H54 (cell line): Measurements from ENCODE around the gene SKAP1.
A peak's percentile ranks its signal among the peaks of the same experiment; 100 is the strongest.

Source experiments
- DNase-seq: peaks from one replicate; pipeline ENCODE4 v3.0.0; 2011; ENCODE audit warnings: low spot score, mixed read lengths; ENCODE audit not compliant: insufficient read length
- FAIRE-seq: peaks from 3 replicates; lab custom pipeline; 2011; peaks lifted over from hg19 to GRCh38; lab: Jason Lieb, UNC
- POLR2A ChIP-seq: IDR thresholded peaks from 2 replicates; pipeline ENCODE4 v1.6.1; 2011; ENCODE audit warnings: low read depth, mild to moderate bottlenecking, low read length

SKAP1 gene

DNA sequence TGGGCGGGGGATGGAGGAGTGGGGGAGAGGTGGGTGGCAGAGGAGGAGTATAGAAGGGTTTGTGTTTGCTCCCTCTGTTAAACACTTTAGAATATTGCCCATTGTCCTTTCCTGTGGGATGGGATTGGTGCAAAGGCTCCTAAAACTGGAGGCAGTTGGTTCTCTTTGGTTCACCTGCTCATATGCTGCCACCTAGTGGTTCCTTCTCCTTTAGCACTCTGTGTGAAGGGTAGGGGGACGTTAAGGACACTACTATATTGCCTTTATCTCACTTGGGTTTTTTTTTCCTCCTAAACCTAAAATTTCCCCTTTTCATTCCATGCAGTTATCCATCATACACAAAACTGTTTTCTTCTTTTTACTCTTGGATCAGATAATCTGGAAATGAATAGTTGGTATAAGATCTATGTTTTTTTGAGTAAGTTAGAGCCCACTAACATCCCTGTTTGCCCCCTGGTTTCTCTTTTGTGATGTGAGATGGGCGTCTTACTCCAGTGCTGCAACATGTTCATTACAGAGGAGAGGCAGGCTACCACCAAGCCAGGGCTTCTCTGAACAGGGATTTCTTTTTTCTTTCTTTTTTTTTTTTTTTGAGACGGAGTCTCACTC, 298.7 kb downstream of the SKAP1 start:
- FAIRE-seq = peak; percentile 84

DNA sequence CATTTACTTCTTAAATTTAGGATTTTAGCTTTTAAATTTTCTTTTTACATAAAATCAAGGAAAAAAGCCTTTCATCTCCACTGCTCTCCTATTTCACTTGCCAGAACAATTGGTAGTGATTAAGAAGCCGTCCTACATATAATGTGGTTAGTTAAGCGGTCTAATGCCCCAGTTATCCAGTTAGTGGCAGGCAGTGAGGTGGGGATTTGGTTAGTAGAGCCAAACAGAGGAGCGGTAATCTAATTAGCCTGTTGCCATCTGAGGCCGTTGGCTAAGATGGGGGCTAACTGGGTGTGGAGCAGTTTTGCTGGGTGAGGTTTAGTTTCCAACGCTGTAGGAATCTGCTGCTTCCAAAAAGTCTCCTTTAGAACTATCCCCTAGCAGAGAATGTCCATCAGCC, 300.0 kb downstream of the SKAP1 start:
- DNase-seq = no peak
- FAIRE-seq = no peak
- no peak for TF ChIP-seq POLR2A

More for the DNA sequence above, 298.7 kb downstream of the SKAP1 start:
- DNase-seq = peak; percentile 77
- TF ChIP-seq POLR2A = no peak

DNA sequence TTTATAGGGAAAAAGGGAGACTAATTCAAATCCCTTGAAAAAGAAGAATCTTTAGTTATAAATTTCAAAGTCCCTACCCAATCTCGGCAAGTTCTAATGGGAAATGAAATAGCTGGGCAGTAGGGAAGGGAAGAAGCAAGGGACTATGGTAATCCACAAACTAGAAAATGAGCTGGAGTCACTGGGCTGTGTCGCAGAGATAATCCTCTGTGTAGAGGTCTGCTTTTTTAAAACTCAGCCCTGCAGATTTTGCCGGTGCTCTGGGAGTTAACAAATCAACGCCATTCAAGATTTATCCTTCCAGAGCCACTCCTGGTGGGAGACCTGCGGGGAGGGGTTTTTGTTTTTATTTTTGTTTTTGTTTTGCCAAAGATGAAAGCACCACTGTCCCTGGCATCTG, 301.6 kb downstream of the SKAP1 start:
- DNase-seq (no peak), FAIRE-seq (no peak)
- no peak for TF ChIP-seq POLR2A

DNA sequence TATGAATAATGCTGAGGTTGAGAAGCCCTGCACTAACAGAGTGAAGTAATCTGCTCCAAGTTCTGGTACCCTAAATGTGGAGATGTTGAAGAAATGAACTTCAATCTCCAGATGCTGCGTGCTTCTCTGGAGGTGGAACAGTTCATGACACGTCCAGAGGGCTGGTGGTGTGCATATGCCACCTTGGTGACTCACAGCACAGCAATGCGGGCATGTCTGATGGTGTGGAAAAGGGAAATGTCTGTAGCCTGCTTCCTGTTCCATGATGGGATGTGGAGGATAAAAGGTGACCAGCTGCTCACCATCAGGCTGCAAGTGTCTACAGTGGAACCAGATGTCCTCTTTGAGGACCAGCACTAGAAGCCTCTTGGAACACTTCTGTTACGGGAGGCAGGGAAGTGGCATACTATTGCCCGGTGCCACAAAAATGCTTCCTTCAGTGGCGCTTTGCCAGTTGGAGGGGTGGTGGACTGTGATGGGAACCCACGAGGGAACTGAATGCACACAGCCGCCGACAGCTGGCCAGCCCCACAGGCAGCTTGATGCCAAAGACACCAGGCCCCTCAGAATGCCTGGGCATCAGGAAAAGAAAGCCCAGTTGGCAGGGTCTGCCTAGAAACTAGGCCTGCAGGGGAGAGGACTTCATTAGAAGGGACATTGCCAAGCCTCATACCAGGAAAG, 302.5 kb downstream of the SKAP1 start:
- TF ChIP-seq POLR2A = no peak
- FAIRE-seq (peak; percentile 94), DNase-seq (peak; percentile 96)

DNA sequence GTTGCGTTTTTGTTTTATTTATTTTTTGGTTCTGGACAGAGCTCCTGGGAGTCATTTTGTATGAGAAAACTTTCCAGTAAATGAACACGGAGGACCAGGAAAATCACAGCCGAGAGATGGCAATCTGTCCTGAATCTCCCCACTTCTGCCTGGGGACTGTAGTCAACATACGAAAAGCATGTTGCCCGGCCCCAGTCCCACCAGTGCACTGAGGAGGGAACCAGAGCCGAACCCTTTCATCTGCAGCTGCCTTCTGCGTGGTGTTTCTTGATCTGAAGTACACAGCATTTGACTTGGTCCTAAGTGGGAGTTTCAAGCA, 303.5 kb downstream of the SKAP1 start:
- no peak for TF ChIP-seq POLR2A
- FAIRE-seq = no peak
- DNase-seq = no peak

DNA sequence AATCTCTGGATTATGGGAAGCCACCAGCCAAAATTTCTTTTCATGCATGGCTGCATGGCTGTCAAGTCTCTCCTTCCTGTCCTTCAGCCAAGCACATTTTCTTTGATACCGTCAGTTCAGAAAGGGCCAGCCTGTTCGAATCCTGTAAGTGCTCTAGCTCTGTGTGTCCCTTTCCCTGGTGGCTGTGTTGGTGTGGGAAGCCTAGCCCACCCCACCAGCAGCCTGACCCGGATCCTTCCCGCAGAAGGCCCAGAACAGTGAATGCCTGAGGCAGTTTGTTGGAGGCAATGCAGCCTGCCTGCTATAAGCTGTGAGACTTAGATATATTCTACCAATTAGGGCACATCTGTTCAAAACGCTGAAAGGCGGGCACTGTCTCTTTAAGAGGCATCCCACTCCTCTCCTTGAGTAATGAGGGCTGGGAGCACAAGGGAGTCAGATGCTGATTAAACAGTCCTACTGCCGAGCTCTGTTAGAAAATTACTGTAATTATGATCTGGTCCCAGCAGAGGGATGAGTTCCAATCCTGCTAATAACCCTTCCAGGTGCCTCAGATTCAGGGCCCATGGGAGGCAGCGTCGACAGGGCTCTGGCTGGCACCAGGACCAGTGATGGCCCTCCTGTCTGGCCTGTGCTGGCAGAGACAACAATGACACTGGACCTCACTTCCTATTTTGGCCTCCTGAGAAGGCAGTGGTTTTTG, 304.0 kb downstream of the SKAP1 start:
- DNase-seq = no peak
- TF ChIP-seq POLR2A = no peak
- no peak for FAIRE-seq

DNA sequence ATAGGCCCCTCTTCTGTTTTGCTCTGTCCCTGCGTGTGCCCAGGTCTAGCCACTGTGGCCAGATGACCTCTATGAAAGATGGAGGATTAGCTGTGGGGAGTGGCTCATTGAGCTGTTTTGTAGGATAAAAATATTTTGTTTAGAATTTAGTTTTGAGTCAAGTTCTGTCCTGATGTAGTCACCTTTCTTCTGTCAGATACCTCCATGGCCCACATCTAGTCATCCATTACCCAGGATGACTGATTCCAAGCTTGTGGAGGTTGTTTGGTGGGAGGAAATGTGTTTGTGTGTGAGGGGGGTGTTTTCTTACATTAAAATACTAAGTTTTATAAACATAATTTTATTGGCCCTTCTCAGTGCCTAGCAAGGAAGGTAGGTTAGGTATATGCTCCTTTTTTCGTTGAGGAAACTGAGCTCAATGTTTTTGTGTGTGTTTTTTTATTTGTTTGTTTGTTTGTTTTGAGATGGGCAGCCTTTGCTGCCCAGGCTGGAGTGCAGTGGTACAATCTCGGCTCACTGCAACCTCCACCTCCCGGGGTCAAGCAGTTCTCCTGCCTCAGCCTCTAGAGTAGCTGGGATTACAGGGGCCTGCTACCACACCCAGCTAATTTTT, 306.1 kb downstream of the SKAP1 start:
- DNase-seq (no peak), FAIRE-seq (no peak)
- no peak for TF ChIP-seq POLR2A

DNA sequence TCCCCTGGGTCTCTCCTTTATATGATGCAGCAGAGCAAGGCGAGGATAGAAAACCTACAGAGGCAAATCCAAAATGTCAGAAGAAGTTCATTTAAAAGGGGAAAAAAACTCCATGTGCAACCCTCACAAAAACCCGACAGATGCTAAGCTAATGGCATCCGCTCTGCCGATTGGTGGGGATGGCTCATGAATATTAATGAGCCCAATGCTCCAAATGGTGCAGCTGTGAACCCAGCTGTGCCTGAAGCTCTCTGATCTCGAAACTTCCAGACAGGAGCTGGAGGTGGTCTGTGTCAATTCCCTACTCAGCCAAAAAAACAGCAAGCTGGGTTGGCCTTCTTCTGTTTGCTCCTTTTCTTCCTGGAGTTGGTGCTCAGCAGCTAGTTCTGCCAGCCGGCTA, 306.9 kb downstream of the SKAP1 start:
- DNase-seq (no peak), FAIRE-seq (no peak)
- TF ChIP-seq POLR2A = no peak

DNA sequence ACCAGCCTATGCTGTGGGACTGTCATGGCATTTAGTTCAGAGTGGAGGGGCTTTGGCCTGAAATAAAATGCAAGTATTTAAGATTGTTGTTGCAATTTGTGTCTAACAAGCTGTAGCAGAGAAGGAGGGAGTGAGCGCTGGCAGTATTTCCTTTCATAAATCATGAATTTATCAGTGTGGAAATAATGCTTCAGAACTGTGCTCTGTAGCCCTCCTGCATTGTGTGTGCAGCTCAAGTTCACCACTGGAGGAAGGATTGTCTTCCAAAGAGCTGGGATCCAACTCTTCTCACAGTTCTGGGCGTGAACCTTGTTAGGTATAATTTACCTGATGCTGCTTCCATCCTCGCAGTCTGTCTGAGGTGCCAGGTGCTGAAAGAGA, 307.4 kb downstream of the SKAP1 start:
- TF ChIP-seq POLR2A = no peak
- DNase-seq (no peak), FAIRE-seq (no peak)

DNA sequence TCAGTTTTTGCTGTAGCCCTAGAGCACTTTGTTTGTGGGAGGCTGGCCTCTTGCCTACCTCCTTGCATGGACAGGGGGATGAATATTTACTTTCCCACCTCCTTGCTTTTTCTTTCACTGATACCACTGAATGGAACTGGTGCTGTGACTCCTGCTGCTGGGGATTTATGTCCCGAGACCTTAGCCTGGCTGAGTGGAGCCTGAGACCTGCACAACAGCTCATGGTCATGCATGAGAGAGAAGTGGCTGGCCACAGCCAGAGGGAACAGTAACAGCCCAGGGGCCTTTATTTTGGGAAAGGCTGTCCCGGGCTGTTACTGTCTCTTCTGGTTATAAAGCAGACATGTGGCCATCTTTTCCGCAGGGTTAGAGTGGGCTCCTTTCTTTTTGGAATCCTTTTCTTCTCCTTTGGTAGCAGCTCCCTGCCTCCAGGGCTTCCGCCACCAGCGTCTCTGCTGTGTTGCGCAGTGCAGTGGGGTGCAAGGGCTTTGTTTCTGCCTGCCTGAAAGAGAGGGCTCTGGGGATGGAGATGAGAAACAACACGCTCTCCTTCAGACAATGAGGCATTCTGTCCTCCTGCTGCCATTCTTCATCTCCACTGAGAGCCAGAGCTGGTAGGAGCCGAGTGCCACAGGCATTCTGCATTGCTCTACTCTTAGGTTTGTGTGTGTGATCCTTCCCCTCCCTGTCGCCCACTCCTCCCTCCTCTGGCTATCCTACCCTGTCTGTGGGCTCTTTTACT, 307.9 kb downstream of the SKAP1 start:
- TF ChIP-seq POLR2A = no peak
- DNase-seq (no peak), FAIRE-seq (no peak)

DNA sequence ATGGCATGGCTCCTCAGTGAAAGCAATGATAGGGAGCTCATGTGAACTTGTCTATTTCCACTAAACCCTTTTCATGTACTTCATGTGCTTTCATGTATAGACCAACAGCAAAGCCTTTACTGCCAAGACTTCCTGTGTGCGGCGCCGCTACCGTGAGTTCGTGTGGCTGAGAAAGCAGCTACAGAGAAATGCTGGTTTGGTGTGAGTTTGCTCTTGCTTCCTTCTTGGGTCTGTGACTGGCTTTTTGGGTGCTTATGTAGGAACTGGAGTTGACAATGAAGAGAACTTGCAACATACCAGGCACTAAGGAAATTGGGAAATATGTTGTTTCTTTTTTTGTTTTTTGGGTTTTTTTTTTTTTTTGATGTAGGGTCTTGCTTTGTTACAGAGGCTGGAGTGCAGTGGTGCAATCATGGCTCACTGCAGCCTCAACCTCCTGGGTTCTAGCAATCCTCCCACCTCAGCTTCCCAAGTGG, 316.8 kb downstream of the SKAP1 start:
- DNase-seq (no peak), FAIRE-seq (no peak)
- TF ChIP-seq POLR2A = no peak

DNA sequence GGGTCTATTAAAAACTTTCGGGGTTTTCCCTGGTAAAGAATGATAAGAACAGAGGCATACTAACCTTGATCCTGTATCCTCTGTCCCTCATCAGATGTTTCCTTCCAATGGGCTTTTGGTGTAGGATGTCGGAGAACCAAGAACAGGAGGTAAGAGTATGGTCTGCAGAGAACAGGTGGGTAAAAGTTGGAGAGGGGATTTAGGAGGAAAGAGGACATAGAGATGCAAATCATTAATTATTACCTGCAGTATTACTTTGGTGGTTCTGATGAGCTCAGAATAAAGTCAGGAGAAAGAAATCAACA, 318.1 kb downstream of the SKAP1 start:
- DNase-seq (no peak), FAIRE-seq (no peak)
- TF ChIP-seq POLR2A = no peak

DNA sequence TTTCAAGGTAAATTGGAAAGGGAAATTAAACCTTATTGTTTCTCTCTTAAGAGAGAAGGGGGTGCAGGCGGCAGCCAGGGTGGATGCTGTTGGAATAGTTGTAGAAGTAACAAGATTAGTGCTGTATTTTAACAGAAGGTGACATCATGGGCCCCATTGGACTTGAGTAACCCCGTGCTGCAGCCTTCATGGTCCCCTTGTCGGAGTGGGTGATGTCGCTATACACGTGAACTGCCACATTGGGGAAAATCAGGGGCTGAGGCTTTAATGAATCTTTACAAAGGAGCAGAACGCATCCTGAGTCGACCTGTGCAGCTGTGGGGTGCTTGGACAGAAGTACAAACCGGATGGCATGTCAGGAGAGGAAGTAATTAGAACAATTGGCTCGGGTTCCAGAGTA, 319.3 kb downstream of the SKAP1 start:
- FAIRE-seq = no peak
- no peak for DNase-seq
- no peak for TF ChIP-seq POLR2A
